ENCODE data around the gene AACS.

DNA sequence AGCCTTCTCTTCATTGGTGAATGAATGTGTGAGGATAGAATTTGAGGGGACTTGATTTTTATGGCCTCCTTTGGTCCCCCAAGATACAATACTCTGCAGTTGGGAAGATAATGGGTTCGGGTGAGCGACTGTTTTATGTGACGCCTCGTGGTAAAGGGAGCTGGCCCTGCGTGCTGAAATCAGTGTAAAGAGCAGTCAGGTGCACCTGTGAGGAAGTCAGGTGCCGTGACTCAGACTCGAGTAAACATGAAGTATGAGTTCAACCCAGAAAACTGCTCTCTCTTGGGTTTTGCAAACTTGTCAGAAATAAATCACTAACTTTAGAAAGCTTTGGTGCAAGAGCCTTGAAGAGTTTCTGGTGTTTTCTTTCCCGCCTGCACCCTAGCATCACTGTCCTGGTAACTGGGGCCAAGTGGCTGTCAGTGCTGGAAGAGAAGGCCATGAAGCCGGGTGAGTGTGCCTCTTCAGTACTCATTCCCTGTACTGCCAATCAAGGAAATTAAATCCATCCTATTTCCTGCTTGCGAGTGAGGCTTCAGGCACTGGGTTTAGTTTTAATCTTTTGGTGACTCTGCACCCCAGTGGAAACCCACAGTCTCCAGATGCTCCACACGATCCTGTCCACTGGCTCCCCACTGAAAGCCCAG is 59.2 kb downstream of the AACS start:
- TF ChIP-seq, protein P1, sequence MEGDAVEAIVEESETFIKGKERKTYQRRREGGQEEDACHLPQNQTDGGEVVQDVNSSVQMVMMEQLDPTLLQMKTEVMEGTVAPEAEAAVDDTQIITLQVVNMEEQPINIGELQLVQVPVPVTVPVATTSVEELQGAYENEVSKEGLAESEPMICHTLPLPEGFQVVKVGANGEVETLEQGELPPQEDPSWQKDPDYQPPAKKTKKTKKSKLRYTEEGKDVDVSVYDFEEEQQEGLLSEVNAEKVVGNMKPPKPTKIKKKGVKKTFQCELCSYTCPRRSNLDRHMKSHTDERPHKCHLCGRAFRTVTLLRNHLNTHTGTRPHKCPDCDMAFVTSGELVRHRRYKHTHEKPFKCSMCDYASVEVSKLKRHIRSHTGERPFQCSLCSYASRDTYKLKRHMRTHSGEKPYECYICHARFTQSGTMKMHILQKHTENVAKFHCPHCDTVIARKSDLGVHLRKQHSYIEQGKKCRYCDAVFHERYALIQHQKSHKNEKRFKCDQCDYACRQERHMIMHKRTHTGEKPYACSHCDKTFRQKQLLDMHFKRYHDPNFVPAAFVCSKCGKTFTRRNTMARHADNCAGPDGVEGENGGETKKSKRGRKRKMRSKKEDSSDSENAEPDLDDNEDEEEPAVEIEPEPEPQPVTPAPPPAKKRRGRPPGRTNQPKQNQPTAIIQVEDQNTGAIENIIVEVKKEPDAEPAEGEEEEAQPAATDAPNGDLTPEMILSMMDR (IDR thresholded peaks at IDR 0.05) = no peak
- TF ChIP-seq POLR2A (IDR thresholded peaks at IDR 0.05) = no peak

Data from tibial nerve (tissue), 3 donors.